Large intestine (tissue), 3 donors: ENCODE measurements around the gene SIGLEC9. TPM values are rescaled to one million over a fixed set of nuclear protein-coding genes. Genes with fewer than 3 reads are reported as not detected.

Experiments used
- DNase-seq, 2 donors: peaks; one replicate each; pipeline versions ENCODE4 v3.0.0 to v3.0.0-alpha.2; 2013
- H3K27ac ChIP-seq: one replicate; pipeline ENCODE4 v1.5.1; 2013; ENCODE audit warnings: low read length
- H3K27me3 ChIP-seq: 2 replicates; pipeline ENCODE4 v1.6.1; 2013; ENCODE audit warnings: low read length; ENCODE audit not compliant: control insufficient read depth, insufficient read depth
- H3K36me3 ChIP-seq: 2 replicates; pipeline ENCODE4 v1.6.1; 2013; ENCODE audit warnings: low read length; ENCODE audit not compliant: control insufficient read depth, insufficient read depth
- H3K4me1 ChIP-seq: one replicate; pipeline ENCODE4 v1.6.1; 2013; ENCODE audit warnings: low read length; ENCODE audit not compliant: control insufficient read depth, insufficient read depth
- H3K4me3 ChIP-seq: one replicate; pipeline ENCODE4 v1.5.1; 2013; ENCODE audit warnings: low read length
- H3K9me3 ChIP-seq: one replicate; pipeline ENCODE4 v1.6.1; 2013; ENCODE audit warnings: mild to moderate bottlenecking, low read depth, low read length, moderate library complexity; ENCODE audit not compliant: control insufficient read depth
- WGBS: methylation state at CpG from one replicate; pipeline ENCODE4 v1.1.5; 2013; ENCODE audit warnings: low lambda C conversion rate; ENCODE audit not compliant: insufficient coverage; 5-methylcytosine and 5-hydroxymethylcytosine counted together
- polyA plus RNA-seq: library from polyadenylated mRNA; unstranded; fragments of 120-200 nt; gene quantifications from one replicate; pipeline ENCODE4 v1.2.1, GENCODE V29; 2013

Gene SIGLEC9
- polyA plus RNA-seq, 1 donor = 0.76 TPM

DNA sequence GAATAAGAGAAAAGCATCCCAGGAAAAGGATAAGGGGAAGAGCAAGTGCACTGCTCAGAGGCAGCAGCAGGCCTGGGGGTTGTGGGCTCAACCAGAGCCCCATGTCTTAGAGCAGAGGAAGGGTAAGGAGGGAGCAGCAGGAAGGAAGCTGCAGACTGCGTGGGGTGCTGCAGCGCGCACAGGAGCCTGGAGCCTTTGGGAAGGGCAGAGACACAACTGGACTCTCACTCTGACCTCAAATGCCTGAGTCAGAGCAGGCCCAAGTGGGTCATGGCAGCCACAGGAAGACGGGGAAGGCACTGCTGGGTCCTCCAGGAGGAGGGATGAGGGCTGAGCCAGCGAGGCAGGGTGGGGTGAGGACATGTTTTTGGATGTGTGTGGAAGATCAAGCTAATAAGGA, 49.0 kb downstream of the SIGLEC9 start:
- Histone ChIP-seq H3K9me3 (no peaks in the 10 kb centered on the region), H3K4me3 (no peak overlapping the region), H3K4me1 (no peaks in the 10 kb centered on the region), H3K27me3 (no peaks in the 10 kb centered on the region), H3K27ac (no peak overlapping the region), H3K36me3 (no peaks in the 10 kb centered on the region)
- DNase-seq = no peak
- no CpG with 5 or more reads among the region's 5 CpGs for WGBS

DNA sequence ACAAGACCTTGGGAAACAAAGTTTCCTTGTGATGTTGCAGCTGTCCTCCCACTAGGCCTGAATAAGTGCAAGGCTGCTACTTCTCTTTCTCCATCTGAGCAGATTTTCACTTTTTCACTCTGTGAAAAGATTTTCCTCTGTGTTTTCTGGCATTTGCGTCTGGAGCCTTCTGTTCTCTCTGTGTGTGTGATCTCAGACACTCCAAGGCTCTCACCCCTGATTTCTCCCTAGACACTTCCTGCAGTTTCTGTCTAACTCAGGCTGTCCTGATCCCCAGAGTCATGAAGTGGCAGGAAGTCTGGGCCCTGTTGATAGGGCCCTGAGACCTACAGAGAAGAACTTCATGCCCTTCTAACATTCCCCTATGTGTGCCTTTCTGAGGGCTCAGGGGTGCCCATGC, 54.5 kb downstream of the SIGLEC9 start:
- WGBS = no CpG with 5 or more reads among the region's 1 CpG
- Histone ChIP-seq H3K36me3 (no peaks in the 10 kb centered on the region), H3K4me1 (no peaks in the 10 kb centered on the region), H3K9me3 (no peaks in the 10 kb centered on the region), H3K27me3 (peaks cover 3% of the 10 kb centered on the region), H3K4me3 (no peak overlapping the region), H3K27ac (no peak overlapping the region)
- DNase-seq = no peak

Other genes starting within 250 kb of the SIGLEC9 start
- not detected for gene KLK4, start 213.5 kb upstream of the SIGLEC9 start, polyA plus RNA-seq
- gene KLK5, start 171.9 kb upstream of the SIGLEC9 start, polyA plus RNA-seq = 1.6 TPM
- 0.58 TPM for gene KLK6, start 155.3 kb upstream of the SIGLEC9 start, polyA plus RNA-seq
- gene KLK7, start 141.0 kb upstream of the SIGLEC9 start, polyA plus RNA-seq = 0.42 TPM
- 0.79 TPM for gene KLK8, start 123.3 kb upstream of the SIGLEC9 start, polyA plus RNA-seq
- 2.3 TPM for gene KLK10, start 105.2 kb upstream of the SIGLEC9 start, polyA plus RNA-seq
- gene KLK11, start 98.3 kb upstream of the SIGLEC9 start, polyA plus RNA-seq = 10.3 TPM
- 2.4 TPM for gene KLK12, start 89.9 kb upstream of the SIGLEC9 start, polyA plus RNA-seq
- gene KLK13, start 59.8 kb upstream of the SIGLEC9 start, polyA plus RNA-seq = 0.45 TPM
- 0.12 TPM for gene KLK14, start 42.0 kb upstream of the SIGLEC9 start, polyA plus RNA-seq
- gene CTU1, start 16.5 kb upstream of the SIGLEC9 start, polyA plus RNA-seq = 4.1 TPM
- 1.8 TPM for gene SIGLEC7, start 17.4 kb downstream of the SIGLEC9 start, polyA plus RNA-seq
- gene CD33, start 100.2 kb downstream of the SIGLEC9 start, polyA plus RNA-seq = 5.4 TPM
- gene SIGLECL1, start 126.2 kb downstream of the SIGLEC9 start, polyA plus RNA-seq = not detected
- gene IGLON5, start 186.7 kb downstream of the SIGLEC9 start, polyA plus RNA-seq = 3.1 TPM
- gene VSIG10L, start 217.2 kb downstream of the SIGLEC9 start, polyA plus RNA-seq = 2.2 TPM
- gene ETFB, start 241.5 kb downstream of the SIGLEC9 start, polyA plus RNA-seq = 145 TPM
- 2.7 TPM for gene CLDND2, start 244.1 kb downstream of the SIGLEC9 start, polyA plus RNA-seq
- 12.4 TPM for gene NKG7, start 247.7 kb downstream of the SIGLEC9 start, polyA plus RNA-seq